Mesenchymal stem cell (in vitro differentiated cells and primary cell): ENCODE measurements around the gene CIITA.

Source experiments
- DNase-seq: peaks from one replicate; pipeline ENCODE4 v3.0.0-alpha.2; 2013
- H2AFZ ChIP-seq: one replicate; pipeline ENCODE4 v1.6.1; 2013; ENCODE audit warnings: low read depth, mild to moderate bottlenecking, control low read depth, inconsistent platforms, low read length, moderate library complexity
- H2AK5ac ChIP-seq: 2 replicates; pipeline ENCODE4 v1.6.1; 2013; ENCODE audit warnings: low read length, moderate library complexity, mild to moderate bottlenecking, inconsistent platforms; ENCODE audit not compliant: severe bottlenecking
- H2BK120ac ChIP-seq: one replicate; pipeline ENCODE4 v1.6.1; 2013; ENCODE audit warnings: low read depth, mild to moderate bottlenecking, inconsistent platforms, low read length, moderate library complexity
- H2BK12ac ChIP-seq, 2 experiments: one replicate each; pipeline ENCODE4 v1.6.1; 2013; ENCODE audit warnings: inconsistent platforms in 2 of 2, low read length in 2 of 2, mild to moderate bottlenecking in 2 of 2, moderate library complexity in 2 of 2, control low read depth in 1 of 2
- H2BK15ac ChIP-seq: one replicate; pipeline ENCODE4 v1.6.1; 2013; ENCODE audit warnings: mild to moderate bottlenecking, low read depth, inconsistent platforms; ENCODE audit not compliant: poor library complexity, severe bottlenecking
- H2BK5ac ChIP-seq: 2 replicates; pipeline ENCODE4 v1.6.1; 2013; ENCODE audit warnings: low read depth, mild to moderate bottlenecking, low read length, control low read depth, inconsistent platforms; ENCODE audit not compliant: poor library complexity, severe bottlenecking
- H3K14ac ChIP-seq, 2 experiments: one replicate each; pipeline ENCODE4 v1.6.1; 2013; ENCODE audit warnings: inconsistent platforms in 2 of 2, low read length in 2 of 2, control low read depth in 1 of 2, mild to moderate bottlenecking in 1 of 2, moderate library complexity in 1 of 2
- H3K18ac ChIP-seq, 2 experiments: one replicate each; pipeline ENCODE4 v1.6.1; 2013; ENCODE audit warnings: inconsistent platforms in 2 of 2, low read length in 2 of 2, control low read depth in 1 of 2, low read depth in 1 of 2, mild to moderate bottlenecking in 1 of 2
- H3K23ac ChIP-seq, 2 experiments: one replicate each; pipeline ENCODE4 v1.6.1; 2013; ENCODE audit warnings: inconsistent platforms in 2 of 2, low read length in 2 of 2, mild to moderate bottlenecking in 2 of 2, moderate library complexity in 2 of 2, control low read depth in 1 of 2
- H3K27ac ChIP-seq: 2 replicates; pipeline ENCODE4 v1.5.1; 2013; ENCODE audit warnings: mild to moderate bottlenecking, moderate library complexity, low read length, control low read depth, inconsistent platforms; ENCODE audit not compliant: poor library complexity, severe bottlenecking
- H3K27me3 ChIP-seq, 2 experiments: 2 replicates each; pipeline versions ENCODE4 v1.6.1 to v1.7.0; 2013; ENCODE audit warnings: low read length in 2 of 2, mild to moderate bottlenecking in 2 of 2, moderate library complexity in 2 of 2, control low read depth in 1 of 2, inconsistent platforms in 1 of 2; ENCODE audit not compliant: control insufficient read depth in 1 of 2, insufficient read depth in 1 of 2
- H3K36me3 ChIP-seq, 2 experiments: 2 replicates each; pipeline versions ENCODE4 v1.6.1 to v1.7.0; 2013; ENCODE audit warnings: low read length in 2 of 2, control low read depth in 1 of 2, inconsistent platforms in 1 of 2, low read depth in 1 of 2, mild to moderate bottlenecking in 1 of 2; ENCODE audit not compliant: insufficient read depth in 2 of 2, control insufficient read depth in 1 of 2
- H3K4ac ChIP-seq, 2 experiments: one replicate each; pipeline ENCODE4 v1.6.1; 2013; ENCODE audit warnings: inconsistent platforms in 2 of 2, low read length in 2 of 2, mild to moderate bottlenecking in 2 of 2, moderate library complexity in 2 of 2, control low read depth in 1 of 2, low read depth in 1 of 2
- H3K4me1 ChIP-seq: 2 replicates; pipeline ENCODE4 v1.6.1; 2013; ENCODE audit warnings: low read depth, low read length, control low read depth; ENCODE audit not compliant: control insufficient read depth, insufficient read depth
- H3K4me2 ChIP-seq: 2 replicates; pipeline ENCODE4 v1.6.1; 2013; ENCODE audit warnings: low read length, mild to moderate bottlenecking, inconsistent platforms; ENCODE audit not compliant: poor library complexity, severe bottlenecking
- H3K4me3 ChIP-seq, 2 experiments: 2 replicates each; pipeline versions ENCODE4 v1.5.1 to v1.7.0; 2013; ENCODE audit warnings: low read length in 2 of 2, mild to moderate bottlenecking in 2 of 2, control low read depth in 1 of 2, low read depth in 1 of 2; ENCODE audit not compliant: insufficient read depth in 1 of 2
- H3K79me1 ChIP-seq: replicated peaks from 2 replicates; pipeline ENCODE4 v1.6.1; 2013; ENCODE audit warnings: mild to moderate bottlenecking, control low read depth, low read length, inconsistent platforms; ENCODE audit not compliant: poor library complexity, severe bottlenecking
- H3K9ac ChIP-seq: 2 replicates; pipeline ENCODE4 v1.7.0; 2013; ENCODE audit warnings: mild to moderate bottlenecking, low read length, moderate library complexity
- H3K9me3 ChIP-seq: 2 replicates; pipeline ENCODE4 v1.7.0; 2013; ENCODE audit warnings: mild to moderate bottlenecking, low read length; ENCODE audit not compliant: control insufficient read depth
- H4K8ac ChIP-seq: one replicate; pipeline ENCODE4 v1.6.1; 2013; ENCODE audit warnings: inconsistent platforms, mild to moderate bottlenecking, low read length, moderate library complexity
- H4K91ac ChIP-seq: one replicate; pipeline ENCODE4 v1.6.1; 2013; ENCODE audit warnings: mild to moderate bottlenecking, low read length, inconsistent platforms
- WGBS: methylation state at CpG from one replicate; pipeline ENCODE4 v1.1.7; 2013; ENCODE audit warnings: mixed read lengths; 5-methylcytosine and 5-hydroxymethylcytosine counted together

CIITA gene

DNA sequence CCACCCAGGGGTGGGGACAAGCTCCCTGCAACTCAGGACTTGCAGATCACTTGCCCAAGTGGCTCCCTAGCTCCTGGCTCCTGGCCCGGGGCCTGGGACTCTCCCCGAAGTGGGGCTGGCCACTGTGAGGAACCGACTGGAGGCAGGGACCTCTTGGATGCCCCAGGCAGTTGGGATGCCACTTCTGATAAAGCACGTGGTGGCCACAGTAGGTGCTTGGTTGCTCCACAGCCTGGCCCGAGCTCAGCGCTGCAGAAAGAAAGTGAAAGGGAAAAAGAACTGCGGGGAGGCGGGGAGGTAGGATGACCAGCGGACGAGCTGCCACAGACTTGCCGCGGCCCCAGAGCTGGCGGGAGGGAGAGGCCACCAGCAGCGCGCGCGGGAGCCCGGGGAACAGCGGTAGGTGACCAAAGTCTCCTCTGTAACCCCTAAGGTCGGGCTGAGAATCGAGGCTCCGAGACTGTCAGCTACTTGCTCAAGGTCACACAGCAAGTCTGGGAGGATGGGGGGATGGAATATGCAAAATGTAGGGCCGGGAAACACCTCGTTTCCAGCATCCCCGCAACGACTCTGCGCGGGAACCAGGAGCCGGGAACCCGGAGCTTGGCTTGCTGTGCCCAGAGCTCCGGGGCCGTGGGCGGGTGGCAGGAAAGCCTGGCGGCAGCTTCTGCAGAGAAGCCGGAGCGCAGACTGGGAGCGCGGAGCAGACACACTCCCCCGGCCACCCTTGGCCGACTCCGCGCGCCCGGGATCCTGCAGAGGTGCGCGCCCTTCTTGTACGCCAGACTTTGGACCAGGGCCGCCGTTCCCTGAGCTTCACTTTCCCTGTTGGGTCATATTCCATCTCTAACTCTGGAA is 1.9 kb downstream of the CIITA start:
- Histone ChIP-seq H4K8ac (peak overlapping the region; percentile 40), H3K4me2 (no peak overlapping the region), H2BK120ac (no peak overlapping the region), H2BK5ac (no peak overlapping the region), H3K4me1 (no peaks in the 10 kb centered on the region), H3K27me3 (peaks cover 0 to 65% of the 10 kb centered on the region in 2 experiments), H2BK12ac (no peak overlapping the region), H2BK15ac (no peak overlapping the region), H3K79me1 (no peaks in the 10 kb centered on the region), H3K36me3 (no peaks in the 10 kb centered on the region), H3K23ac (no peak overlapping the region), H3K4me3 (peak overlapping the region in 1 of 2 experiments; percentile 92), H2AK5ac (no peak overlapping the region), H3K4ac (no peak overlapping the region), H3K18ac (no peak overlapping the region), H3K14ac (no peak overlapping the region), H2AFZ (no peak overlapping the region), H3K9me3 (no peaks in the 10 kb centered on the region), H4K91ac (no peak overlapping the region), H3K27ac (no peak overlapping the region), H3K9ac (peak overlapping the region; percentile 87)
- peak; percentile 25 for DNase-seq
- WGBS: 9% methylated on average over 47 of the region's 49 CpGs

GRCh38 chr16:10879681-10880589 is 2.9 kb downstream of the CIITA start:
- Histone ChIP-seq H4K91ac (no peak overlapping the region), H3K27ac (no peak overlapping the region), H3K4ac (no peak overlapping the region), H3K4me3 (peak overlapping the region in 1 of 2 experiments; percentile 92), H3K14ac (no peak overlapping the region), H3K79me1 (no peaks in the 10 kb centered on the region), H2BK5ac (no peak overlapping the region), H2AK5ac (no peak overlapping the region), H4K8ac (no peak overlapping the region), H2BK120ac (no peak overlapping the region), H3K9me3 (no peaks in the 10 kb centered on the region), H3K23ac (no peak overlapping the region), H2AFZ (no peak overlapping the region), H3K36me3 (no peaks in the 10 kb centered on the region), H2BK15ac (no peak overlapping the region), H3K4me1 (no peaks in the 10 kb centered on the region), H3K18ac (no peak overlapping the region), H3K4me2 (no peak overlapping the region), H3K9ac (peak overlapping the region; percentile 87), H3K27me3 (peaks cover 0 to 59% of the 10 kb centered on the region in 2 experiments), H2BK12ac (no peak overlapping the region)
- 75% methylated on average over 20 of the region's 21 CpGs for WGBS
- DNase-seq: no peak

DNA sequence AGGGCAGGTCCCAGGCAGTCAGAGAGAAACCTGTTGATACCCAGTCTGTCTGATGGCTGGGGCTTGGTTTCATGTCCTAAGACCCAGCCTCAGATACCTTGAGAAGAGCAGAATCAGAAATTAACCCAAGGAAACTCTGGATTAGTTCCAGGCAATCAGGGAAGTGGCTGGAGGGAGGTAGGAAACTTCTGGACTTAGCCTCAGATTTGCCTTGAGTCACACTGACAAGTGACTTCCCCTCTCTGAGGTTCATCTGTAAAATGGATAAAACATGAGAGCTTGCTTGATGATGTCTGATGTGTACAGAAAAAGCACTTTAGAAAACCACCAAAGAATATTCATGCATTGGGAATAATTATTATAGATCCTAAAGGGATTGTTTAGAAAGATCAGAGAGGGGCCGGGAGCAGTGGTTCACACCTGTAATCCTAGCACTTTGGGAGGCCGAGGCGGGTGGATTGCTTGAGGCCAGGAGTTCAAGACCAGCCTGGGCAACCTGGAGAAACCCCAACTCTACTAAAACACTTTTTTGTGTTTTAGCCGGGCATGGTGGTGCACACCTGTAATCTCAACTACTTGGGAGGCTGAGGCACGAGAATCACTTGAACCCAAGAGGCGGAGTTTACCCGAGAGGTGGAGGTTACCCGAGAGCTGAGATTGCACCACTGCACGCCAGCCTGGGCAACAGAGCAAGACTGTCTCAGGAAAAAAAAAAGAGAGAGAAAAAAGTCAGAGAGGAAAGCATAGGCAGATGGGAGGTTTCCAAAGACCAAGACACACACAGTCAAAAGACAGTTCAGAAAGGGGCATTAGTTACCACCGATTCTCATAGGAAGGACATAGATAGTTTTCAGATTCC is 3.8 kb downstream of the CIITA start:
- H2BK120ac ChIP-seq: no peak overlapping the region
- no peak overlapping the region for H4K91ac ChIP-seq
- H3K27me3 ChIP-seq: peaks cover 0 to 54% of the 10 kb centered on the region in 2 experiments
- DNase-seq: no peak
- H2BK12ac ChIP-seq: no peak overlapping the region
- no peaks in the 10 kb centered on the region for H3K4me1 ChIP-seq
- H2BK15ac ChIP-seq: no peak overlapping the region
- no peak overlapping the region for H3K27ac ChIP-seq
- peak overlapping the region in 1 of 2 experiments; percentile 92 for H3K4me3 ChIP-seq
- no peak overlapping the region for H3K9ac ChIP-seq
- H3K18ac ChIP-seq: no peak overlapping the region
- H3K23ac ChIP-seq: no peak overlapping the region
- 85% methylated on average over 9 of the region's 10 CpGs for WGBS
- H3K4ac ChIP-seq: no peak overlapping the region
- H3K79me1 ChIP-seq: no peaks in the 10 kb centered on the region
- no peak overlapping the region for H2AK5ac ChIP-seq
- no peak overlapping the region for H3K14ac ChIP-seq
- H3K36me3 ChIP-seq: no peaks in the 10 kb centered on the region
- no peak overlapping the region for H3K4me2 ChIP-seq
- H4K8ac ChIP-seq: no peak overlapping the region
- no peaks in the 10 kb centered on the region for H3K9me3 ChIP-seq
- H2AFZ ChIP-seq: no peak overlapping the region
- no peak overlapping the region for H2BK5ac ChIP-seq
